Measurements from ENCODE around the gene GTF2F1.
A peak's percentile ranks its signal among the peaks of the same experiment; 100 is the strongest.
"Not testable (repeated sequence)": the region's sequence is repeated elsewhere in the genome, so short reads cannot be mapped to it uniquely, and the experiment has no call there.

The GTF2F1 gene

DNA sequence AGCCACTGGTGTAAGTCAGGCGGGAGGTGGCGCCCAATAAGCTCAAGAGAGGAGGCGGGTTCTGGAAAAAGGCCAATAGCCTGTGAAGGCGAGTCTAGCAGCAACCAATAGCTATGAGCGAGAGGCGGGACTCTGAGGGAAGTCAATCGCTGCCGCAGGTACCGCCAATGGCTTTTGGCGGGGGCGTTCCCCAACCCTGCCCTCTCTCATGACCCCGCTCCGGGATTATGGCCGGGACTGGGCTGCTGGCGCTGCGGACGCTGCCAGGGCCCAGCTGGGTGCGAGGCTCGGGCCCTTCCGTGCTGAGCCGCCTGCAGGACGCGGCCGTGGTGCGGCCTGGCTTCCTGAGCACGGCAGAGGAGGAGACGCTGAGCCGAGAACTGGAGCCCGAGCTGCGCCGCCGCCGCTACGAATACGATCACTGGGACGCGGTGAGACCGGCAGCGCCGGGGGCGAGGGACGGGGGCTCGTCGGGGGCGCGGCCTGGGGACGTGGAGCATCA is 20.3 kb downstream of the GTF2F1 start, which contains the start of gene ALKBH7:
Gene ALKBH7, plus strand, starts transcription at position 201 of the 502 bp plus-strand sequence. Its CDS starts 27 bp downstream, at position 228.
- CTCF ChIA-PET = interaction anchor here (0.9 kb wide), 1 partner anchor 350 kb away, joined by 5 read pairs; no protein-coding TSS in a partner anchor
- peak; percentile 95 for DNase-seq (ENCODE audit: low spot score)
- H3K27ac ChIP-seq = peak within 1 kb of the TSS; percentile 98
- POLR2A ChIA-PET (ENCODE audit: low non-redundant PET) = interaction anchor here (0.6 to 1.0 kb wide), 3 partner anchors 24 to 158 kb away, joined by 3 to 9 read pairs (median 8); partner anchors contain the start of gene TNFSF9
- TF ChIP-seq, protein P1, sequence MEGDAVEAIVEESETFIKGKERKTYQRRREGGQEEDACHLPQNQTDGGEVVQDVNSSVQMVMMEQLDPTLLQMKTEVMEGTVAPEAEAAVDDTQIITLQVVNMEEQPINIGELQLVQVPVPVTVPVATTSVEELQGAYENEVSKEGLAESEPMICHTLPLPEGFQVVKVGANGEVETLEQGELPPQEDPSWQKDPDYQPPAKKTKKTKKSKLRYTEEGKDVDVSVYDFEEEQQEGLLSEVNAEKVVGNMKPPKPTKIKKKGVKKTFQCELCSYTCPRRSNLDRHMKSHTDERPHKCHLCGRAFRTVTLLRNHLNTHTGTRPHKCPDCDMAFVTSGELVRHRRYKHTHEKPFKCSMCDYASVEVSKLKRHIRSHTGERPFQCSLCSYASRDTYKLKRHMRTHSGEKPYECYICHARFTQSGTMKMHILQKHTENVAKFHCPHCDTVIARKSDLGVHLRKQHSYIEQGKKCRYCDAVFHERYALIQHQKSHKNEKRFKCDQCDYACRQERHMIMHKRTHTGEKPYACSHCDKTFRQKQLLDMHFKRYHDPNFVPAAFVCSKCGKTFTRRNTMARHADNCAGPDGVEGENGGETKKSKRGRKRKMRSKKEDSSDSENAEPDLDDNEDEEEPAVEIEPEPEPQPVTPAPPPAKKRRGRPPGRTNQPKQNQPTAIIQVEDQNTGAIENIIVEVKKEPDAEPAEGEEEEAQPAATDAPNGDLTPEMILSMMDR (conservative IDR thresholded peaks at IDR 0.05; ENCODE audit: low read depth) = no peak

DNA sequence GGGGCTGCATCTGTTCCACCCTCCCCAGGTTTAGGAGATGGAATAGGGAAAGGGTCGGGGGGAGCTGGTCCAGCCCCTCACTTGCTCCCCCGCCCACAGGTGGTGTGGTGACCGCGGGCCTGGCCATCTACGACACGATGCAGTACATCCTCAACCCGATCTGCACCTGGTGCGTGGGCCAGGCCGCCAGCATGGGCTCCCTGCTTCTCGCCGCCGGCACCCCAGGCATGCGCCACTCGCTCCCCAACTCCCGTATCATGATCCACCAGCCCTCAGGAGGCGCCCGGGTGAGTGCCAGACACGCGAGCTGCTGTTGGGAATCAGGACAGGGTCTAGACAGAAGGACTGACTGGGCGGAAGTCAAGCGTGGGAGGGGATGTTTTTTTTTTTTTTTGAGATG is 28.6 kb downstream of the GTF2F1 start:
- TF ChIP-seq, protein P1 (conservative IDR thresholded peaks at IDR 0.05; ENCODE audit: low read depth) = no peak
- H3K27ac ChIP-seq = no peak overlapping the region
- ChIA-PET CTCF (no interaction called here), POLR2A (ENCODE audit: low non-redundant PET) (no interaction called here)
- no peak for DNase-seq (ENCODE audit: low spot score)

DNA sequence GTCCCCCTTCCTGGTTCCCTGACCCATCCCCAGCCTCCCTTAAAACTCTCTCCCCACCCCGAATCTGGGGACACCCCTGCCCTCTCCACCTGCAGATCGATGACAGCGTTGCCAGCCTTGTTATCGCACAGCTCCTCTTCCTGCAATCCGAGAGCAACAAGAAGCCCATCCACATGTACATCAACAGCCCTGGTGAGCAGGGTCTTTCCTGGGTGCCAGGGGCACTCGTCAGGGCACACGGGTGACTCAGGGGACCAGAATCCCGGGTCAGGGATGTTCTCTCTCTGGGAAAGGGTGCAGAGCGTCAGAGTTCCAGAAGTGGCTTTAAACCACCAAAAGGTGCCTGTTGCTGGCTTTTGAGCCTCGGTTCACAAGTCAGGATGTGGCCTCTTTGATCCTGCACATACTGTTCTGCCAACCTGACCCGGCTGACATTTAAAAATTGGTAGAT is 30.6 kb downstream of the GTF2F1 start:
- TF ChIP-seq, protein P1 (conservative IDR thresholded peaks at IDR 0.05; ENCODE audit: low read depth) = no peak
- ChIA-PET CTCF (interaction anchor here (0.7 kb wide), 2 partner anchors 9 to 295 kb away, joined by 3 read pairs; no protein-coding TSS in a partner anchor), POLR2A (ENCODE audit: low non-redundant PET) (interaction anchor here (0.5 kb wide), 1 partner anchor 310 kb away, joined by 5 read pairs; no protein-coding TSS in a partner anchor)
- peak overlapping the region; percentile 85 for H3K27ac ChIP-seq
- DNase-seq (ENCODE audit: low spot score) = no peak

DNA sequence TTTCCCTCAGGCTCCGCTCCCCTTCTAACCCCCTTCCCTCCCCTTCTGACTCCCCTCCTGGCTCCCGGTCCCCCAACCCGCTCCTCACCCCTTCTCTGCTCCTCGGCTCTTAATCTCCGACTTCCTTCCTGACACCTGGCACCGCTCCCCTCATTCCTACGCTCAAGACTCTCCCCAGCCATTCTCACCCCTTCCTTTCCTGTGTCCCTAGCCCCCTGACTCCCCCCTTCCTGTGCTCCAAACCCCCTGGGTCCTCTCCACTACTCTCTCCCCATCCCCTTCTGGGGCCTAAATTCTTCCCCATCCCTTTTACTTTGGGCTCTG is 31.0 kb downstream of the GTF2F1 start:
- POLR2A ChIA-PET (ENCODE audit: low non-redundant PET) = no interaction called here
- CTCF ChIA-PET = interaction anchor here (0.7 kb wide), 1 partner anchor 9 kb away, joined by 3 read pairs; no protein-coding TSS in a partner anchor
- TF ChIP-seq, protein P1 (conservative IDR thresholded peaks at IDR 0.05; ENCODE audit: low read depth) = no peak
- DNase-seq (ENCODE audit: low spot score) = peak; percentile 20
- H3K27ac ChIP-seq = peak overlapping the region; percentile 85

DNA sequence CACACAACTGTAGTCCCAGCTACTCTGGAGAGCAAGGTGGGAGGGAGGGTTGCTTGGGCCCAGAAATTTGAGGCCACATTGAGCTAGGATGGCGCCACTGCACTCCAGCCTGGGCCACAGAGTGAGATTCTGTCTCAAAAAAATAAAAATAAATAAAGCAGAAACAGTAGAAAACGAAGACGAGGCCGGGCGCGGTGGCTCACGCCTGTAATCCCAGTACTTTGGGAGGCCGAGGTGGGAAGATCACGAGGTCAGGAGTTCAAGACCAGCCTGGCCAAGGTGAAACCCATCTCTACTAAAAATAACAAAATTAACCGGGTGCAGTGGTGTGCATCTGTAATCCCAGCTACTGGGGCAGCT is 32.1 kb downstream of the GTF2F1 start:
- not testable (repeated sequence) for DNase-seq (ENCODE audit: low spot score)
- peak overlapping the region; percentile 85 for H3K27ac ChIP-seq
- ChIA-PET POLR2A (ENCODE audit: low non-redundant PET) (interaction anchor here (1.2 kb wide), 1 partner anchor 103 kb away, joined by 5 read pairs; the partner anchor contains the start of gene CRB3), CTCF (interaction anchor here (0.5 to 0.6 kb wide), 2 partner anchors 20 to 641 kb away, joined by 3 read pairs; partner anchors contain the start of gene LONP1)

- CTCF ChIA-PET; DNase-seq (ENCODE audit: low spot score); H3K27ac ChIP-seq: not testable (repeated sequence)
- POLR2A ChIA-PET (ENCODE audit: low non-redundant PET) = interaction anchor here (1.2 kb wide), 1 partner anchor 104 kb away, joined by 5 read pairs; the partner anchor contains the start of gene CRB3
Observed at GRCh38 chr19:6360445-6360844, 32.5 kb downstream of the GTF2F1 start.

GRCh38 chr19:6359568-6360341 is 33.2 kb downstream of the GTF2F1 start:
- H3K27ac ChIP-seq = no peak overlapping the region
- POLR2A ChIA-PET (ENCODE audit: low non-redundant PET) = no interaction called here
- DNase-seq (ENCODE audit: low spot score) = no peak
- CTCF ChIA-PET = no interaction called here
- TF ChIP-seq, protein P1 (conservative IDR thresholded peaks at IDR 0.05; ENCODE audit: low read depth) = no peak
